Fibroblast of skin of back (primary cell): ENCODE results near the gene FOXC2.

ENCODE experiments used
- DNase-seq: peaks from one replicate; pipeline ENCODE4 v3.0.0-alpha.2; 2013

Gene FOXC2

GRCh38 chr16:86590501-86591144 is 24.0 kb downstream of the FOXC2 start:
- peak; percentile 87 for DNase-seq

- no peak for DNase-seq
Measured at GRCh38 chr16:86591270-86591669, 24.6 kb downstream of the FOXC2 start.

- peak; percentile 41 for DNase-seq
Measured at GRCh38 chr16:86593913-86594620, 27.4 kb downstream of the FOXC2 start.

- DNase-seq, result peak; percentile 81
Measured at GRCh38 chr16:86594721-86595120, 28.1 kb downstream of the FOXC2 start.

- peak; percentile 59 for DNase-seq
Measured at GRCh38 chr16:86595983-86596605, 29.5 kb downstream of the FOXC2 start.

GRCh38 chr16:86597126-86597879 is 30.7 kb downstream of the FOXC2 start:
- DNase-seq, result no peak

GRCh38 chr16:86597880-86598606 is 31.4 kb downstream of the FOXC2 start:
- peak; percentile 83 for DNase-seq

- peak; percentile 84 for DNase-seq
Measured at GRCh38 chr16:86598607-86599565, 32.3 kb downstream of the FOXC2 start.

- no peak for DNase-seq
Measured at GRCh38 chr16:86601356-86601755, 34.7 kb downstream of the FOXC2 start.

- no peak for DNase-seq
Measured at GRCh38 chr16:86602521-86602920, 35.9 kb downstream of the FOXC2 start.

GRCh38 chr16:86604436-86605193 is 38.0 kb downstream of the FOXC2 start:
- DNase-seq, result no peak

GRCh38 chr16:86605950-86606349 is 39.3 kb downstream of the FOXC2 start:
- DNase-seq, result no peak

GRCh38 chr16:86608301-86608747 is 41.7 kb downstream of the FOXC2 start:
- DNase-seq, result peak; percentile 48

GRCh38 chr16:86609115-86609514 is 42.5 kb downstream of the FOXC2 start:
- peak; percentile 99 for DNase-seq

- DNase-seq, result no peak
Measured at GRCh38 chr16:86609661-86610060, 43.0 kb downstream of the FOXC2 start.

- DNase-seq, result no peak
Measured at GRCh38 chr16:86610779-86611524, 44.3 kb downstream of the FOXC2 start.

- no peak for DNase-seq
Measured at GRCh38 chr16:86611525-86611855, 44.9 kb downstream of the FOXC2 start.

- no peak for DNase-seq
Measured at GRCh38 chr16:86611941-86612340, 45.3 kb downstream of the FOXC2 start.

GRCh38 chr16:86614699-86615098 is 48.1 kb downstream of the FOXC2 start:
- DNase-seq, result no peak

- no peak for DNase-seq
Measured at GRCh38 chr16:86616906-86617305, 50.3 kb downstream of the FOXC2 start.
